HG02610 (cell line): ENCODE measurements around the gene SLC12A7.

Experiments used
- ATAC-seq: cut with Tn5 transposase; IDR thresholded peaks from one replicate; pipeline ENCODE4 v1.9.1; 2021; ENCODE audit warnings: mild to moderate bottlenecking, moderate library complexity; ENCODE audit not compliant: unreplicated experiment

The SLC12A7 gene

GRCh38 chr5:1141834-1142233 lies 30.0 kb upstream of the SLC12A7 start:
- ATAC-seq: no peak

GRCh38 chr5:1140818-1141189 lies 28.9 kb upstream of the SLC12A7 start:
- ATAC-seq: no peak

- ATAC-seq: peak; percentile 63
These were observed 28.4 kb upstream of the SLC12A7 start for GRCh38 chr5:1140171-1140817.

- no peak for ATAC-seq
These were observed 27.7 kb upstream of the SLC12A7 start for GRCh38 chr5:1139331-1140170.

- ATAC-seq: no peak
These were observed 26.8 kb upstream of the SLC12A7 start for GRCh38 chr5:1138445-1139245.

- no peak for ATAC-seq
These were observed 25.9 kb upstream of the SLC12A7 start for GRCh38 chr5:1137567-1138444.

- no peak for ATAC-seq
These were observed 25.0 kb upstream of the SLC12A7 start for GRCh38 chr5:1136814-1137213.

- no peak for ATAC-seq
These were observed 24.0 kb upstream of the SLC12A7 start for GRCh38 chr5:1135696-1136525.

GRCh38 chr5:1134478-1134877 lies 22.6 kb upstream of the SLC12A7 start:
- ATAC-seq: no peak

GRCh38 chr5:1133510-1134201 lies 21.8 kb upstream of the SLC12A7 start:
- peak; percentile 58 for ATAC-seq

GRCh38 chr5:1133108-1133507 lies 21.2 kb upstream of the SLC12A7 start:
- ATAC-seq: no peak

- no peak for ATAC-seq
These were observed 20.7 kb upstream of the SLC12A7 start for GRCh38 chr5:1132570-1132969.

- no peak for ATAC-seq
These were observed 19.9 kb upstream of the SLC12A7 start for GRCh38 chr5:1131726-1132125.

- no peak for ATAC-seq
These were observed 19.3 kb upstream of the SLC12A7 start for GRCh38 chr5:1131191-1131621.

- ATAC-seq: no peak
These were observed 18.5 kb upstream of the SLC12A7 start for GRCh38 chr5:1130218-1130946.

GRCh38 chr5:1129711-1130055 lies 17.8 kb upstream of the SLC12A7 start:
- no peak for ATAC-seq

GRCh38 chr5:1128977-1129710 lies 17.3 kb upstream of the SLC12A7 start:
- ATAC-seq: no peak
